MM.1S (cell line): ENCODE results near the gene CGB7.

ENCODE experiments used
- CTCF ChIP-seq: fragments of 300-600 bp; sonication (generic); IDR thresholded peaks from 2 replicates; pipeline ENCODE4 v1.5.1; 2016; ENCODE audit warnings: antibody characterized with exemption, low read length, mixed read lengths
- EZH2phosphoT487 ChIP-seq: fragments of 300-600 bp; sonication (generic); IDR thresholded peaks from 2 replicates; pipeline ENCODE4 v1.6.1; 2018; ENCODE audit warnings: antibody characterized with exemption, low read length

- TF ChIP-seq CTCF (peak; percentile 78), EZH2phosphoT487 (no peak)
Observed at GRCh38 chr19:49106648-49107135, 49.1 kb upstream of the CGB7 start.
